BLaER1 (cell line): ENCODE measurements around the gene SMARCB1.
A peak's percentile ranks its signal among the peaks of the same experiment; 100 is the strongest.

ENCODE experiments used
- H3K27ac ChIP-seq: shearing (Covaris generic); formaldehyde crosslinking; 2 replicates; pipeline ENCODE4 v1.8.1; 2022
- H3K27me3 ChIP-seq: shearing (Covaris generic); formaldehyde crosslinking; 2 replicates; pipeline ENCODE4 v1.8.1; 2022
- H3K36me3 ChIP-seq: shearing (Covaris generic); formaldehyde crosslinking; 2 replicates; pipeline ENCODE4 v1.8.1; 2022
- H3K4me1 ChIP-seq: shearing (Covaris generic); formaldehyde crosslinking; 2 replicates; pipeline ENCODE4 v1.8.1; 2022
- H3K4me2 ChIP-seq: shearing (Covaris generic); formaldehyde crosslinking; 2 replicates; pipeline ENCODE4 v1.8.1; 2022
- H3K4me3 ChIP-seq: shearing (Covaris generic); formaldehyde crosslinking; 2 replicates; pipeline ENCODE4 v1.8.1; 2022
- H3K9ac ChIP-seq: shearing (Covaris generic); formaldehyde crosslinking; 2 replicates; pipeline ENCODE4 v1.8.1; 2022
- H3K9me3 ChIP-seq: shearing (Covaris generic); formaldehyde crosslinking; 2 replicates; pipeline ENCODE4 v1.8.1; 2022
- H4K20me1 ChIP-seq: shearing (Covaris generic); formaldehyde crosslinking; 2 replicates; pipeline ENCODE4 v1.8.1; 2022
- Cebpa-rat ChIP-seq: shearing (Covaris generic); IDR thresholded peaks from 2 replicates; pipeline ENCODE4 v1.8.1; 2022

The SMARCB1 gene

GRCh38 chr22:23815541-23816155 is 28.9 kb downstream of the SMARCB1 start:
- Histone ChIP-seq H3K4me1 (peaks cover 48% of the 10 kb centered on the region), H3K9me3 (no peaks in the 10 kb centered on the region), H3K9ac (peak overlapping the region; percentile 7; the same call in 1 of the 2 replicates), H3K36me3 (peaks cover 99% of the 10 kb centered on the region), H4K20me1 (no peaks in the 10 kb centered on the region), H3K4me3 (no peak overlapping the region), H3K27ac (peak overlapping the region; percentile 35; the same call in 1 of the 2 replicates), H3K4me2 (no peak overlapping the region), H3K27me3 (no peaks in the 10 kb centered on the region)
- TF ChIP-seq Cebpa-rat: no peak

- peak overlapping the region; percentile 7; the same call in 1 of the 2 replicates for H3K9ac ChIP-seq
- H3K4me2 ChIP-seq: no peak overlapping the region
- H3K9me3 ChIP-seq: no peaks in the 10 kb centered on the region
- H3K36me3 ChIP-seq: peaks cover 99% of the 10 kb centered on the region
- H3K4me3 ChIP-seq: no peak overlapping the region
- no peaks in the 10 kb centered on the region for H4K20me1 ChIP-seq
- H3K27me3 ChIP-seq: no peaks in the 10 kb centered on the region
- no peak for TF ChIP-seq Cebpa-rat
- peak overlapping the region; percentile 51; the same call in 1 of the 2 replicates for H3K27ac ChIP-seq
- peaks cover 55% of the 10 kb centered on the region for H3K4me1 ChIP-seq
Observed at GRCh38 chr22:23816156-23816976, 29.6 kb downstream of the SMARCB1 start.

GRCh38 chr22:23817146-23817545 is 30.4 kb downstream of the SMARCB1 start:
- TF ChIP-seq Cebpa-rat: no peak
- Histone ChIP-seq H3K9me3 (no peaks in the 10 kb centered on the region), H3K4me3 (no peak overlapping the region), H3K36me3 (peaks cover 99% of the 10 kb centered on the region), H3K9ac (no peak overlapping the region), H3K4me2 (peak overlapping the region; percentile 66), H3K27ac (peak overlapping the region; percentile 51; the same call in 1 of the 2 replicates), H3K27me3 (no peaks in the 10 kb centered on the region), H3K4me1 (peaks cover 63% of the 10 kb centered on the region), H4K20me1 (no peaks in the 10 kb centered on the region)

- Histone ChIP-seq H3K9me3 (no peaks in the 10 kb centered on the region), H4K20me1 (no peaks in the 10 kb centered on the region), H3K27me3 (no peaks in the 10 kb centered on the region), H3K36me3 (peaks cover 100% of the 10 kb centered on the region), H3K9ac (no peak overlapping the region), H3K4me2 (peak overlapping the region; percentile 66), H3K4me1 (peaks cover 72% of the 10 kb centered on the region), H3K27ac (peak overlapping the region; percentile 79; the same call in 1 of the 2 replicates), H3K4me3 (no peak overlapping the region)
- no peak for TF ChIP-seq Cebpa-rat
Observed at GRCh38 chr22:23818541-23818940, 31.8 kb downstream of the SMARCB1 start.

GRCh38 chr22:23820748-23821211 is 34.0 kb downstream of the SMARCB1 start:
- H3K27ac ChIP-seq: peak overlapping the region; percentile 79
- no peaks in the 10 kb centered on the region for H3K9me3 ChIP-seq
- no peak overlapping the region for H3K4me3 ChIP-seq
- H3K9ac ChIP-seq: no peak overlapping the region
- peaks cover 100% of the 10 kb centered on the region for H3K36me3 ChIP-seq
- no peaks in the 10 kb centered on the region for H3K27me3 ChIP-seq
- H4K20me1 ChIP-seq: peaks cover 9% of the 10 kb centered on the region; the same call in 1 of the 2 replicates
- H3K4me2 ChIP-seq: peak overlapping the region; percentile 66
- H3K4me1 ChIP-seq: peaks cover 95% of the 10 kb centered on the region
- TF ChIP-seq Cebpa-rat: no peak

- Histone ChIP-seq H3K4me1 (peaks cover 96% of the 10 kb centered on the region), H3K27me3 (no peaks in the 10 kb centered on the region), H3K27ac (peak overlapping the region; percentile 79), H3K36me3 (peaks cover 99% of the 10 kb centered on the region), H4K20me1 (peaks cover 21% of the 10 kb centered on the region), H3K9me3 (no peaks in the 10 kb centered on the region), H3K9ac (0 out of 2 replicates have a peak overlapping the region, but pooled peaks have one; percentile 15), H3K4me3 (no peak overlapping the region), H3K4me2 (0 out of 2 replicates have a peak overlapping the region, but pooled peaks have one; percentile 2)
- TF ChIP-seq Cebpa-rat: no peak
Observed at GRCh38 chr22:23822101-23822671, 35.4 kb downstream of the SMARCB1 start.

GRCh38 chr22:23823331-23823791 is 36.6 kb downstream of the SMARCB1 start:
- peak overlapping the region; percentile 69; the same call in 1 of the 2 replicates for H3K4me2 ChIP-seq
- no peaks in the 10 kb centered on the region for H3K27me3 ChIP-seq
- H3K36me3 ChIP-seq: peaks cover 99% of the 10 kb centered on the region
- peaks cover 22% of the 10 kb centered on the region for H4K20me1 ChIP-seq
- no peaks in the 10 kb centered on the region for H3K9me3 ChIP-seq
- no peak overlapping the region for H3K4me3 ChIP-seq
- no peak overlapping the region for H3K9ac ChIP-seq
- H3K4me1 ChIP-seq: peaks cover 94% of the 10 kb centered on the region
- no peak for TF ChIP-seq Cebpa-rat
- H3K27ac ChIP-seq: peak overlapping the region; percentile 86; the same call in 1 of the 2 replicates

- Histone ChIP-seq H3K4me2 (peak overlapping the region; percentile 69), H3K27me3 (no peaks in the 10 kb centered on the region), H3K4me3 (no peak overlapping the region), H3K9ac (peak overlapping the region; percentile 59), H3K36me3 (peaks cover 99% of the 10 kb centered on the region), H4K20me1 (peaks cover 35% of the 10 kb centered on the region), H3K27ac (peak overlapping the region; percentile 86), H3K9me3 (no peaks in the 10 kb centered on the region), H3K4me1 (peaks cover 94% of the 10 kb centered on the region)
- no peak for TF ChIP-seq Cebpa-rat
Observed at GRCh38 chr22:23824476-23825245, 37.9 kb downstream of the SMARCB1 start.
